Measurements from ENCODE around the gene PLEKHA5. TPM values are rescaled to one million over a fixed set of nuclear protein-coding genes. Genes with fewer than 3 reads are reported as not detected.

The PLEKHA5 gene
- total RNA-seq, 4 donors from 2014 or later, result 34.5 to 120 (median 60.0) TPM

DNA sequence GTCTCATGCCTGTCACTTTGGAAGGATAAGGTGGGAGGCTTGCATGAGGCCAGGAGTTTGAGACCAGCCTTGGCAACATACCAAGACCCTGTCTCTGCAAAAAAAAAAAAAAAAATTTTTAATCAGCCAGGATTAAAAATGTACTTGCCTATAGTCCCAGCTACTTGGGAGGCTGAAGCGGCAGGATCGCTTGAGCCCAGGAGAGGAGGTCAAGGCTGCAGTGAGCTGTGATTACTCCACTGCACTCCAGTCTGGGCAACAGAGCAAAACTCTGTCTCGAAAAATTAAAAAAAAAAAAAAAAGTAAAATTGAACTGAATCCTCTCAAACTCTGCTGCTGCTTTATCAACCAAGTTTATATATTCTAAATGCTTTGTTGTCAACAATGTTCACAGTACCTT, 181.6 kb downstream of the PLEKHA5 start:
- Histone ChIP-seq H3K27ac (no peak overlapping the region), H3K4me1 (peaks cover 0 to 8% (median 0%) of the 10 kb centered on the region in 3 donors), H3K27me3 (no peaks in the 10 kb centered on the region), H3K36me3 (peaks cover 0 to 11% of the 10 kb centered on the region in 2 donors), H3K4me3 (no peak overlapping the region), H3K9me3 (no peaks in the 10 kb centered on the region)
- WGBS, 2 donors (ENCODE audit: low coverage in 1 of 2), result 71% methylated on average over 2 of the region's 3 CpGs; no CpG with 5 or more reads in 1 of the 2 donors
- TF ChIP-seq, protein P1, sequence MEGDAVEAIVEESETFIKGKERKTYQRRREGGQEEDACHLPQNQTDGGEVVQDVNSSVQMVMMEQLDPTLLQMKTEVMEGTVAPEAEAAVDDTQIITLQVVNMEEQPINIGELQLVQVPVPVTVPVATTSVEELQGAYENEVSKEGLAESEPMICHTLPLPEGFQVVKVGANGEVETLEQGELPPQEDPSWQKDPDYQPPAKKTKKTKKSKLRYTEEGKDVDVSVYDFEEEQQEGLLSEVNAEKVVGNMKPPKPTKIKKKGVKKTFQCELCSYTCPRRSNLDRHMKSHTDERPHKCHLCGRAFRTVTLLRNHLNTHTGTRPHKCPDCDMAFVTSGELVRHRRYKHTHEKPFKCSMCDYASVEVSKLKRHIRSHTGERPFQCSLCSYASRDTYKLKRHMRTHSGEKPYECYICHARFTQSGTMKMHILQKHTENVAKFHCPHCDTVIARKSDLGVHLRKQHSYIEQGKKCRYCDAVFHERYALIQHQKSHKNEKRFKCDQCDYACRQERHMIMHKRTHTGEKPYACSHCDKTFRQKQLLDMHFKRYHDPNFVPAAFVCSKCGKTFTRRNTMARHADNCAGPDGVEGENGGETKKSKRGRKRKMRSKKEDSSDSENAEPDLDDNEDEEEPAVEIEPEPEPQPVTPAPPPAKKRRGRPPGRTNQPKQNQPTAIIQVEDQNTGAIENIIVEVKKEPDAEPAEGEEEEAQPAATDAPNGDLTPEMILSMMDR (IDR thresholded peaks at IDR 0.05), result no peak
- no peak for TF ChIP-seq EP300 (IDR thresholded peaks at IDR 0.05)
- TF ChIP-seq POLR2AphosphoS5 (IDR thresholded peaks at IDR 0.05), result no peak
- ATAC-seq, result no peak

DNA sequence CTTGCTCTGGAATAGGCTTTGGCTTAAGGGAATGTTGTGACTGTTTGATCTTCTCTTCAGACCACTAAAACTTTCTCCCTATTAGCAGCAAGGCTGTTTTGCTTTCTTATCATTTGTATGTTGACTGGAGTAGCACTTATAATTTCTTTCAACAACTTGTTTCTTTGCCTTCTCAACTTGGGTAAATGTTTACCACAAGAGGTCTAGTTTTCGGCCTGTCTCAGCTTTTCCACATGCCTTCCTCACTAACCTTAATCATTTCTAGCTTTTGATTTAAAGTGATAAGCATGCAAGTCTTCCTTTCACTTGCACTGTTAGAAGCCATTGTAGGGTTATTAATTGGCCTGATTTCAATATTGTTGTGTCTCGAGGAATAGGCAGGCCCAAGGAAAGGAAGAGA, 183.1 kb downstream of the PLEKHA5 start:
- Histone ChIP-seq H3K36me3 (no peaks in the 10 kb centered on the region), H3K4me3 (no peak overlapping the region), H3K4me1 (peaks cover 0 to 22% (median 0%) of the 10 kb centered on the region in 3 donors), H3K9me3 (no peaks in the 10 kb centered on the region), H3K27ac (no peak overlapping the region), H3K27me3 (no peaks in the 10 kb centered on the region)
- TF ChIP-seq EP300 (IDR thresholded peaks at IDR 0.05) (no peak), POLR2A (IDR thresholded peaks at IDR 0.05) (no peak), POLR2AphosphoS5 (IDR thresholded peaks at IDR 0.05) (no peak)
- TF ChIP-seq, protein P1 (IDR thresholded peaks at IDR 0.05), result no peak
- WGBS, 2 donors (ENCODE audit: low coverage in 1 of 2), result 78 to 92% methylated on average over 1 to 2 of the region's 2 CpGs
- no peak for ATAC-seq

DNA sequence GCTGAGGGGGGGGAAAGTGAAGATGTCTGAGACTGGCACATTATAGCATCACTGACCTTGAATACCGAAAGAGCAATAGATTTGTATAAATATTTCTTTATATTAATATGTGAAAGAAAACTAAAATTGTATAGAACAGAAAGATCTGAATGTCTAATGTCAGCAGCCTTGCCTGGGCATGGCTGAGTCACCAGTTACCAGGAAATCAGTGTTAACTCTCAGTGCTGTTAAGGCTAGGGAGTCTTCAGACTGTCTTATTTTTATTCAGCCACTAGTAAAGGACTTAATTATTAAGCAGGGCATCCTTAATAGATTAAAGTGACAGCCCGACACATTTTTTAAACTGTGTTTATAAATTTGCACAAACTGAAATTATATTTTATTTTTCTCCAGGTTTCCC, 186.9 kb downstream of the PLEKHA5 start:
- no peak for TF ChIP-seq POLR2A (IDR thresholded peaks at IDR 0.05)
- TF ChIP-seq, protein P1 (IDR thresholded peaks at IDR 0.05), result no peak
- TF ChIP-seq EP300 (IDR thresholded peaks at IDR 0.05), result no peak
- no peak for TF ChIP-seq POLR2AphosphoS5 (IDR thresholded peaks at IDR 0.05)
- Histone ChIP-seq H3K9me3 (no peaks in the 10 kb centered on the region), H3K27me3 (no peaks in the 10 kb centered on the region), H3K4me1 (peaks cover 0 to 22% (median 0%) of the 10 kb centered on the region in 3 donors), H3K36me3 (peaks cover 0 to 10% of the 10 kb centered on the region in 2 donors), H3K4me3 (no peak overlapping the region), H3K27ac (no peak overlapping the region)
- 44 to 74% methylated on average over 2 of the region's 2 CpGs for WGBS, 2 donors (ENCODE audit: low coverage in 1 of 2)
- ATAC-seq, result no peak

DNA sequence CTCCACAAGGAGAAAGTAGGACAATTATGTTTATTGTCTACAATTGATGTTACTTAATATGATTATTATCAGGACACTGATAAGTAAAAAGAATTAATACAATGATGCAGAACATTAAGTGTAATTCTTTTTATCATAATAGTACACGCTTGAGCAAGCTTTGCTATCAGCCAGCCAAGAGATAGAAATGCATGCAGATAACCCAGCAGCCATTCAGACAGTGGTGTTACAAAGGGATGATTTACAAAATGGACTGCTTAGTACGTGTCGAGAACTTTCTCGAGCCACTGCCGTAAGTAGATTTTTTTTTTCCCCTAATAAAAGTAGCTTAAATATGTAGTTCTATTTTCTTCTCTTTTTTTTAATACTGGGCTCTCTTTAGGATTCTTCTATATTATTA, 192.8 kb downstream of the PLEKHA5 start:
- no peak for ATAC-seq
- peaks cover 0 to 3% (median 2%) of the 10 kb centered on the region in 3 donors for H3K4me1 ChIP-seq
- no peaks in the 10 kb centered on the region for H3K27me3 ChIP-seq
- no peaks in the 10 kb centered on the region for H3K9me3 ChIP-seq
- peaks cover 2 to 68% of the 10 kb centered on the region in 2 donors for H3K36me3 ChIP-seq
- TF ChIP-seq EP300 (IDR thresholded peaks at IDR 0.05), result no peak
- no peak for TF ChIP-seq POLR2AphosphoS5 (IDR thresholded peaks at IDR 0.05)
- TF ChIP-seq, protein P1 (IDR thresholded peaks at IDR 0.05), result no peak
- TF ChIP-seq POLR2A (IDR thresholded peaks at IDR 0.05), result no peak
- H3K4me3 ChIP-seq, result no peak overlapping the region
- H3K27ac ChIP-seq, result no peak overlapping the region
- 87 to 94% methylated on average over 5 of the region's 5 CpGs for WGBS, 2 donors (ENCODE audit: low coverage in 1 of 2)

DNA sequence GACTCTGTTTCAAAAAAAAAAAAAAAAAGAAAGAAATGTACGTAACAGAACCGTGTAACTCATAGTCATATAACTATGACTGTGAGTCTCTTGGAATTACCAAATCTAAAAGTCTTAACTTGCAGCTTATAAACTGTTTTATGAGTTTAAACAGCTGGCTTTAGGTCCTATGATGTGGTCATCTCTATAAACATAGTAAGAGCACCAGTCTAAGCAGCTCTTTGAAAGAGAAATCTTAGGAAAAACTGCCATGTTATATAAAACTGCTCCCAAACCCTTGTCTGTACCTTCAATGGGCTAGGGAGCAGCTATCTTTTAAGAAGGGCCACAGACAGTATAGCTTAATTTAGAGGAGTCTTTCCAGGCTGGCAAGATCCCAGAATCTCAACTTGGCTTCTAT, 194.3 kb downstream of the PLEKHA5 start:
- H3K9me3 ChIP-seq, result no peaks in the 10 kb centered on the region
- TF ChIP-seq POLR2A (IDR thresholded peaks at IDR 0.05) (no peak), EP300 (IDR thresholded peaks at IDR 0.05) (no peak)
- H3K36me3 ChIP-seq, result peaks cover 2 to 75% of the 10 kb centered on the region in 2 donors
- no peak for ATAC-seq
- no peaks in the 10 kb centered on the region for H3K27me3 ChIP-seq
- no peak overlapping the region for H3K27ac ChIP-seq
- WGBS, 2 donors (ENCODE audit: low coverage in 1 of 2), result 13 to 16% methylated on average over 2 of the region's 2 CpGs
- peaks cover 0 to 3% (median 2%) of the 10 kb centered on the region in 3 donors for H3K4me1 ChIP-seq
- H3K4me3 ChIP-seq, result no peak overlapping the region
